ENCODE measurements around the gene CCSER2. TPM values are rescaled to one million over a fixed set of nuclear protein-coding genes. Genes with fewer than 3 reads are reported as not detected.
"Not testable (repeated sequence)": the region's sequence is repeated elsewhere in the genome, so short reads cannot be mapped to it uniquely, and the experiment has no call there.

CCSER2 gene
- total RNA-seq, 2 donors from 2014 or later: 119 to 131 TPM

DNA sequence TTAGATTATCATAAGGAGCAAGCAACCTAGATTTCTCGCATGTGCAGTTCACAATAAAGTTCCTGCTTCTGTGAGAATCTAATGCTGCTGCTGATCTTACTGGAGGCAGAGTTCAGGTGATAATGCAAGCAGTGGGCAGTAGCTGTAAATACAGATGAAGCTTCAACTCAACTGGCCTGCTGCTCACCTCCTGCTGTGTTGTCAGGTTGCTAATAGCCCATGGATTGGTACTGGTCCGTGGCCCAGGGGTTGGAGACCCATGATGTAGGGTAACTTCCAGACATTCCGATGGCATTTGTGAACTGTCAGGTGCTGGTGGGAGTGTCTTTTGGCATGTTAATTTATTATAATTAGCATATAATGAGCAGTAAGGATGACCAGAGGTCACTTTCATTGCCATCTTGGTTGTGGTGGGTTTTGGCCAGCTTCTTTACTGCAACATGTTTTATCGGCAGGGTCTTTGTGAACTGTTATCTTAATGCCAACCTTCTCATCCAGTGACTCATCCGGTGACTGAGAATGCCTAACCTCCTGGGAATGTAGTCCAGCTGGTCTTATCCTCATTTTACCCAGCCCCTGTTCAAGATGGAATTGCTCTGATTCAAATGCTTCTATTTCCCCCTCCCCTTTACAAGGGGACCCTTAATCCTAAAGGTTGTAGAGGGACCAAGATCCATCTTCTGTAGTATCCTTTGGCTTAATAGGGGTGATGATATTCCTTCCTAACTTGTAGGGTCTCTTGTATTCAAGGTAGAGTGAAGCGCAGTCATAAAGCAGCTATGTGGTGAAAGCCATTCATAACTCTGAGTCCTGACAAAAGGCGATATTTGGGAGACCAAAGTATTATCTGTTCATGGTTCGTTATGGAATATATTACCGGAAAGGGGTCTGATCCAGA lies 165.8 kb downstream of the CCSER2 start:
- no peak for DNase-seq
- peak in 1 of 2 donors; percentile 81 for ATAC-seq
- intact Hi-C loops (cut with DNase I): no loop called here

- ATAC-seq: no peak
- intact Hi-C loops (cut with DNase I): no loop called here
- no peak for DNase-seq
Observed at GRCh38 chr10:84494849-84495180, 166.4 kb downstream of the CCSER2 start.

DNA sequence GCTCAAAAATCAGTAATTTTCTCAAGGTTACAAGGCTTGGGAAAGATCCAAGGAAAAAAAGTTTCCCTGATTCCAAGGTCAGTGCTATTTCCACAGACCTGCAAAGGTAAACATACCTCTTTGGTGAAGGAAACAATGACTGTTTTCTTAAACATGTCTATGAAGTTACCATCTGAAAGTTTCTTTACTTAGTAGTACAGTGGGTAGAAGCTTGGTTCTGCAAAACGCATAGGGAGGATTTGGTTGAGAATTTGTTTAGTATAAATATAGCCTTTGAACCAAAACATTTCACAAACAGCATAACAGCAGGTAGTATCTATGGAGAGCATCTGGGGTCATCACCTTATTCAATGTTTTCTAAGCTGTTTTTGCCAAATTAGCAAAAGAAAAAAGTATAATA lies 169.6 kb downstream of the CCSER2 start:
- ATAC-seq (no peak), DNase-seq (no peak)
- intact Hi-C loops (cut with DNase I): no loop called here

GRCh38 chr10:84499039-84499438 lies 170.7 kb downstream of the CCSER2 start:
- intact Hi-C loops (cut with DNase I); DNase-seq; ATAC-seq: not testable (repeated sequence)

GRCh38 chr10:84499846-84500245 lies 171.5 kb downstream of the CCSER2 start:
- ATAC-seq (no peak), DNase-seq (no peak)
- intact Hi-C loops (cut with DNase I): no loop called here

DNA sequence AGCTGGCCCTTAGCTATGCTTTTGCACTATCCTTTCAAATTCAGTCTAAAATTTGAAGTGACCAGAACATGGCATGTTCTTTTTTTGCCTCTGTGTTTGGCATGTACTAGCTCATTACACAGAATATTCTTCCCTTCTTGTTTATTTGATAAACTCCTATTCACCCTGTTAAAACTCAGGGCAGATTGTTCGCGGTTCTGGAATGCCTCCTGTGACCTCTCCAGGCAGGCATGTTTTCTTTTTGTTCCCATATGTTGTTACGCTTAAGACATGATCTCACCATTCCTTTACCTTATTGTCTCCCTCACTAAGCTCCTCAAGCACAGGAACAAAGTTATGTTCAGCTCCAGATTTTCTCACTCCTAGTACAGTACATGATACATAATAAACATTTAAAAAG lies 181.7 kb downstream of the CCSER2 start:
- ATAC-seq (no peak), DNase-seq (no peak)
- intact Hi-C loops (cut with DNase I): no loop called here

- intact Hi-C loops (cut with DNase I): no loop called here
- ATAC-seq (no peak), DNase-seq (no peak)
Observed at GRCh38 chr10:84511106-84511505, 182.7 kb downstream of the CCSER2 start.

GRCh38 chr10:84511709-84512285 lies 183.4 kb downstream of the CCSER2 start:
- no peak for DNase-seq
- intact Hi-C loops (cut with DNase I): no loop called here
- no peak for ATAC-seq

DNA sequence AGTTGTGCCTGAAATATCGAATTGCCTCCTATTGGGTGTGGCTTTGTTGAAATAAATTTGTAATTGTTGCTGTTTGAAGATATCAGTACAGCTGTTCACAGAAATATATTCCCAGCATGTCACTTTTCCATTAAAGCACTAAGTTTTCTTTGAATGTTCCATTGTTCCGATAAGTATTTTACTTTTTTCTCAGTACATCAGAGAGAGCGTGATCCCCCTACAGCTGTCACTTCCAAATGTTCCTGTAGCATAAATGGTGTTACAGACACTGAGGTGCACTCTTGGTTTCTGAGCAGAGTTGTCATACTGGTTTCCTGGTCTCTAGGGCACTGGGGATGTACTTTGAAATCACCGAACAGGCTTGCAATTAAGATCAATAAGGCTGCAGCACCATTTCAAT lies 189.2 kb downstream of the CCSER2 start:
- intact Hi-C loops (cut with DNase I): no loop called here
- DNase-seq (no peak), ATAC-seq (no peak)

DNA sequence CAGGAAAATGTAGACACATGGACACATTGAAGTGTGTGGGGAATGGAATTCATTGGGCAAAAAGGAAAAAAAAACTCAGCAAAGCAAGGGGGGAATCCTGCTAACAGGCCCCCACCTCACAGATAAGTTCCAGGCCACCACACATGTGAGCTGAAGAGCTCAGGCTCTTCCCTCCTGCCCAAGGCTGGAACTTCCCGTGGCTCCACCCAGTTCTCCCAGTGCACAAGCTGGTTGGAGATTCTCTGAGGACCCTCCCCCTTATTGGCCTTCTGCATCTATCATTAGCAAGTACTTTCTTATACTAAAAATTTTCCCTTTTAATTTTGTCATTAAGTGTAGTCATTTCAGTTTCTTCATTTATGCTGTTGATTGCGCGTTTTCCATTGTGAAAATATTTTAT lies 190.8 kb downstream of the CCSER2 start:
- ATAC-seq (no peak), DNase-seq (no peak)
- intact Hi-C loops (cut with DNase I): no loop called here

- intact Hi-C loops (cut with DNase I): no loop called here
- ATAC-seq (no peak), DNase-seq (no peak)
Observed at GRCh38 chr10:84521013-84521412, 192.6 kb downstream of the CCSER2 start.

- DNase-seq (no peak), ATAC-seq (no peak)
- intact Hi-C loops (cut with DNase I): no loop called here
Observed at GRCh38 chr10:84521468-84521867, 193.1 kb downstream of the CCSER2 start.

- no peak for ATAC-seq
- no peak for DNase-seq
- intact Hi-C loops (cut with DNase I): no loop called here
Observed at GRCh38 chr10:84522612-84523462, 194.4 kb downstream of the CCSER2 start.

GRCh38 chr10:84523526-84523925 lies 195.1 kb downstream of the CCSER2 start:
- intact Hi-C loops (cut with DNase I): no loop called here
- ATAC-seq (no peak), DNase-seq (no peak)

DNA sequence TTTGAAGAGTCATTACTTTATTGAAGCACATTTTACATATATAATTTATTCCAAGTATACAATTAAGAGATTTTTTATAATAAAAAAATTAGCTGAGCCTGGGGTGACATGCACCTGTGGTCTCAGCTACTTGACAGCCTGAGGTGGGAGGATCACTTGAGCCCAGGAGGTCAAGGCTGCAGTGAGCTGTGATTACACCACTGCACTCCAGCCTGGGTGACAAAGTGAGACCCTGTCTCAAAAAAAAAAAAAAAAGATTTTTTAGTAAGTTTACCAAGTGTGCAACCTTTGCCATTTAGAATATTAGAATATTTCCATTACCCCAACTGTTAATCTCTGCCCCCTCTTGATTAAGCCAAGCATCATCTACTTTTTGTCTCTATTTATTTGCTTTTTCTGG lies 196.0 kb downstream of the CCSER2 start:
- intact Hi-C loops (cut with DNase I): no loop called here
- no peak for ATAC-seq
- DNase-seq: no peak

GRCh38 chr10:84525120-84525806 lies 196.9 kb downstream of the CCSER2 start:
- ATAC-seq (no peak), DNase-seq (no peak)
- intact Hi-C loops (cut with DNase I): no loop called here

- ATAC-seq; intact Hi-C loops (cut with DNase I): not testable (repeated sequence)
Observed at GRCh38 chr10:84525807-84526182, 197.4 kb downstream of the CCSER2 start.

DNA sequence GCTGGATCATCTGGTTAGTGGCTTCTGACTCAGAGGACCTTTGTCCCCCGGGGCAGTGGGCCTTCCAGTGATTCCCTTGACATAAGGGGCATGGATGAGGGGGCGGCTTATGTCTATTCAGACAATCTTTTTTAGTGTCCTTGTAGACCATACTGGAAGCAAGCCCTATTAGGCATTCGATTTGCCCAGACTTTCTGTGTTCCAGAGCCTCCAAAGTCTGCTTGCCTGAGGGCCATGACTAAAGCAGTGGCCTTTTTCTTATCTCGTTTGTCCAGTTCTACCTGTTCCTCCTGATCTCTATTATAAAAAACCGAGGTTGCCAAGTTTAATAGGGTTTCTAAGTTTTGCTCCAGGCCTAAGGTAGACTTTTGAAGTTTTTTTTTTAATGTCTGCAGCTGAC lies 199.0 kb downstream of the CCSER2 start:
- DNase-seq; intact Hi-C loops (cut with DNase I); ATAC-seq: not testable (repeated sequence)

More at GRCh38 chr10:84525807-84526182, 197.4 kb downstream of the CCSER2 start:
- DNase-seq: not testable (repeated sequence)

- intact Hi-C loops (cut with DNase I); DNase-seq; ATAC-seq: not testable (repeated sequence)
Observed at GRCh38 chr10:84528526-84528925, 200.1 kb downstream of the CCSER2 start.

Data from left cardiac atrium (tissue), 4 donors.